Hematopoietic multipotent progenitor cell treated with erythropoietin and hydrocortisone succinate and interleukin-3 and kit ligand, for 17 days (in vitro differentiated cells): ENCODE data around the gene CDK12.
"Not testable (repeated sequence)": the region's sequence is repeated elsewhere in the genome, so short reads cannot be mapped to it uniquely, and the experiment has no call there.

Source experiments
- DNase-seq: peaks from one replicate; pipeline ENCODE4 v3.0.0-alpha.2; 2015; ENCODE audit warnings: low spot score

CDK12 gene

DNA sequence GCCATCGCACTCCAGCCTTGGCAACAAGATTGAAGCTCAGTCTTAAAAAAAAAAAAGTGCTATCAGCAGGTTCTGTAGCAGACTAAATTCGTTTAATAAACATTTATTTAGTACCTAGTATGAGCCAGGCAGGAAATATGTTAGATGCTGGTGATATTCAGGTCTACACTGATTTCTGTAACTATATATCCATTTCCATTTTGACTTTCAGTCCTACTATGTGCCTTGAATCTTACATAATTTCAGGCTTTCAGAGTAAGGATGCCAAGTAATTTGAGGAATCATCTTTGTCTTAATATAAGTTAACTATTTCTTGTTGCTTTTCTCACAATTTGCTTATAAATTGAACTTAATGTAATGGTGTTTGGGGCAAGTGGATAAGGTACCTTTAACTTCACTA lies 46.2 kb downstream of the CDK12 start:
- DNase-seq = no peak

DNA sequence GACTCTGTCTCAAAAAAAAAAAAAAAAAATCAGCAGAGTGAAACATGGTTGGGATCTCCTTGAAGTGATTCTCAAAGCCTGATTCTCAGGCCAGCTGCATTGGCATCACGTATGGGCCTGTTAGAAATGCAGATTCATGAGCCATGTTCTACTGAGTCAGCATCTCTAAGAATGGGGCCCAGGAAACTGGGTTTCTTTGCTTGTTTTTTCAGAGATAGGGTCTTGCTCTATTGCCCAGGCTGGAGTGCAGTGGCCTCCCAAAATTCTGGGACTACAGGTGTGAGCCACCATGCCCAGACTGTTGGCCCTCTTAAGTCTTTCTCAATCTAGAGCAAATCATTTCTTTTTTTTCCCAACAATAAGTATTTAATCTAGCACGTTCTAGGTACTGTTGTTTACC lies 47.7 kb downstream of the CDK12 start:
- DNase-seq = no peak

DNA sequence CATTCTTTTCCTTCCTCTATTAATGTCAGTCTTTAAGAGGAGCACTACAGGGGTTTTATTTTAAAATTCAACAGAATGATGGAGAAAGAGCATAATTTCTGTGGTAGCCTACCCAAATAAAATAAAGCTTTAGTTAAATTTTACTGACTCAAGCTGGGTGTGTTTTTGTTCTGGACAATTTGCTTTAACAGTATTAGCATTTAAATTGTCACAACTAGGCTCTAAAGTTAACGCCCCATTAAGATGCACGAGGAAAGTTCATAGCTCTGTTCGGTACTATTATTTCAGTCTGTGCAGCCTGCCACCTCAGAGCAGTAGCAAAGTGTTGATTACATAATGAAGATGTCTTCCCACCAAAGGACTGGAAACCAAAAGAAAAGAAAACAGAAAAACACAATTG lies 52.0 kb downstream of the CDK12 start:
- no peak for DNase-seq

DNA sequence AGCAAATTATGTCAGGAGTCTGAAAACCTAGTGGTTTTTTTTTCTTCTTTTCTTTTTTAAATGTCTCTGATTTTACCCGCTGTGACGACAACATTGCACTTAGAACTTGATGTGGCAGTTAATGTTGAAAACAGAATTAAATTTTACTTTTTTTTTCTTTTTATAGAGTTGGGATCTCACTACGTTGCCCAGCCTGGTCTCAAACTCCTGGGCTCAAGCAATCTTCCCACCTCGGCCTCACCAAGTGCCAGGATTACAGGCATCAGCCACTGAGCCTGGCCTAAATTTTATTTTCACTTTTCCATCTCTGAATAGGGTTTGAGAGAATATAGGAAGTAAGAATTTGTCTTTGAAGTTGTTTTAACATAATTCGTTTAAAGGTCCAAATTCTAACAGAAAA lies 52.6 kb downstream of the CDK12 start:
- no peak for DNase-seq

DNA sequence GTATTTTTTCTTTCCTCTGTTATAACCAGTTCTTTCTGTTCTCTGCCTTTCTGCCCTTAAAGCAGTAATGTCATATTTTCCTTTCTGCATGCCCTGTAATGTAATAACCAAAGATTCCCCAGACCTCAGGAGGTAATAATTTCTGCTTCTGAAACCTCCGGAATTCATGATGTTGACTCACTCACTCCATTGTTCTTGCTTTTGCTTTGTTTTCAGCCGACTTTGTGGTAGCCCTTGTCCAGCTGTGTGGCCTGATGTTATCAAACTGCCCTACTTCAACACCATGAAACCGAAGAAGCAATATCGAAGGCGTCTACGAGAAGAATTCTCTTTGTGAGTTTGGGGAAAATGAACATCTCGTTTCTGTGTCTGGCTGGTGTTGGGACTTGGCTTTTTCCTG lies 55.9 kb downstream of the CDK12 start:
- no peak for DNase-seq

DNA sequence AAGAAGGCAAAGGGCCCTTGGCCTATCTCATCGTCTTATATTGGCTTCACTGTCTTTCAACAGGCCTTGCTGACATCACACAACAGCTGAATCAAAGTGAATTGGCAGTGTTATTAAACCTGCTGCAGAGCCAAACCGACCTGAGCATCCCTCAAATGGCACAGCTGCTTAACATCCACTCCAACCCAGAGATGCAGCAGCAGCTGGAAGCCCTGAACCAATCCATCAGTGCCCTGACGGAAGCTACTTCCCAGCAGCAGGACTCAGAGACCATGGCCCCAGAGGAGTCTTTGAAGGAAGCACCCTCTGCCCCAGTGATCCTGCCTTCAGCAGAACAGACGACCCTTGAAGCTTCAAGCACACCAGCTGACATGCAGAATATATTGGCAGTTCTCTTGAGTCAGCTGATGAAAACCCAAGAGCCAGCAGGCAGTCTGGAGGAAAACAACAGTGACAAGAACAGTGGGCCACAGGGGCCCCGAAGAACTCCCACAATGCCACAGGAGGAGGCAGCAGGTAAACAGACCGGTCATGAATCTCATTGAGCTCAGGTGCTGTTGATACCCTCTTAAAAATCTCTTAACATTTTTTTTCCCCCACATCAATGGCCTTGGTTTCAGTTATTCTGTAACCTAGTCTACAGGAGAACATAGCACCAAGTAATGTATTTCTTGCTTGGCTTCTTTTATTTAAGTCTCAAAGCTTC lies 64.7 kb downstream of the CDK12 start:
- peak; percentile 3 for DNase-seq

DNA sequence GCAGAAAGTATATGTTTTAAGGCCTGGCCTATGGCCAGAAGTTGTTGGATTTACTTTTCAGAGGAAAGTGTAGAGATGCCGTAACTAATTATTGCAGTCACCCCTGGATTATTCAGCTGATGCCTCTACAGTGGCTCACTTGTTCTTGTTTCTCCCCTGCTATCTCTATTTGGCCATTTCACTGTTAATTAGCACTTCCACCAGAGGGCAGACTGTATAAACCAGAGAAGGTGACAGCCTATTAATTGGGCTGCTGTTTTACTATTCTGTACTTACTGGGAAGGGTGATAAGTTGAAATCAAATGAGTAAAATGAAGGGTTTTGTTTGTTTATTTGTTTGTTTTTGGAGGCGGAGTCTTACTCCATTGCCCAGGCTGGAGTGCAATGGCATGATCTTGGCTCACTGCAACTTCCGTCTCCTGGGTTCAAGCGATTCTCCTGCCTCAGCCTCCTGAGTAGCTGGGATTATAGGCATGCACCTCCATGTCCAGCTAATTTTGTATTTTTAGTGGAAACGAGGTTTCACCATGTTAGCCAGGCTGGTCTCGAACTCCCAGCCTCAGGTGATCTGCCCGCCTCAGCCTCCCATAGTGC lies 66.0 kb downstream of the CDK12 start:
- peak; percentile 45 for DNase-seq

DNA sequence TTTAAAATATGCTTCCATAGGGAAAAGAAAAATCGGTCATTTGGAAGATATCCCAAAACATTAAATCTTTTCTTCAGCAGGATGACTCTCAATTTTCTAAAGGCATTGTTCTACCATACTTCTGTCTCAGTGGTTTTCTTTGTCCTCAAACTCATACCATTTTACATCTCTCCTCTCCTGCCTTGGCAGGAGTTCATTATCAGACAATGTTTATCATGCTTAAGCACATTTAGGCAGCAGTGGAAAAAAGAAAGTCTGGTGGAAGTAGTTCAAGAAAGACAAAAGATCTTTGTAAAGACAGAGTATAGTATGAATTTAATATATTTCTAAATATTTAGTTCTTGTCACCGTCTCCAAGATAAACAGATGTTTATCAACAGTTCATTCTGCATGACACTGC lies 68.2 kb downstream of the CDK12 start:
- peak; percentile 29 for DNase-seq

DNA sequence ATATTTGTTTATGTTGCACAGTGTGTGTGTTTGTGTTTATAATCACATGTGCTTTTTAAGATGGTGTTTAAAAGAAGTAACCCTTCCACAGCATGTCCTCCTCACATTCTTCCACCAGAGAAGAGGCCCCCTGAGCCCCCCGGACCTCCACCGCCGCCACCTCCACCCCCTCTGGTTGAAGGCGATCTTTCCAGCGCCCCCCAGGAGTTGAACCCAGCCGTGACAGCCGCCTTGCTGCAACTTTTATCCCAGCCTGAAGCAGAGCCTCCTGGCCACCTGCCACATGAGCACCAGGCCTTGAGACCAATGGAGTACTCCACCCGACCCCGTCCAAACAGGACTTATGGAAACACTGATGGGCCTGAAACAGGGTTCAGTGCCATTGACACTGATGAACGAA lies 69.2 kb downstream of the CDK12 start:
- DNase-seq = no peak

DNA sequence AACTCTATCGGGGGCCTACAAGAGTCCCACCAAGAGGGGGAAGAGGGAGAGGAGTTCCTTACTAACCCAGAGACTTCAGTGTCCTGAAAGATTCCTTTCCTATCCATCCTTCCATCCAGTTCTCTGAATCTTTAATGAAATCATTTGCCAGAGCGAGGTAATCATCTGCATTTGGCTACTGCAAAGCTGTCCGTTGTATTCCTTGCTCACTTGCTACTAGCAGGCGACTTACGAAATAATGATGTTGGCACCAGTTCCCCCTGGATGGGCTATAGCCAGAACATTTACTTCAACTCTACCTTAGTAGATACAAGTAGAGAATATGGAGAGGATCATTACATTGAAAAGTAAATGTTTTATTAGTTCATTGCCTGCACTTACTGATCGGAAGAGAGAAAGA lies 70.0 kb downstream of the CDK12 start:
- no peak for DNase-seq

DNA sequence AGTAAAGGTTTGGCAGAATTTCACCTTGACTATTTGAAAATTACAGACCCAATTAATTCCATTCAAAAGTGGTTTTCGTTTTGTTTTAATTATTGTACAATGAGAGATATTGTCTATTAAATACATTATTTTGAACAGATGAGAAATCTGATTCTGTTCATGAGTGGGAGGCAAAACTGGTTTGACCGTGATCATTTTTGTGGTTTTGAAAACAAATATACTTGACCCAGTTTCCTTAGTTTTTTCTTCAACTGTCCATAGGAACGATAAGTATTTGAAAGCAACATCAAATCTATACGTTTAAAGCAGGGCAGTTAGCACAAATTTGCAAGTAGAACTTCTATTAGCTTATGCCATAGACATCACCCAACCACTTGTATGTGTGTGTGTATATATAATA lies 72.6 kb downstream of the CDK12 start:
- DNase-seq = no peak

DNA sequence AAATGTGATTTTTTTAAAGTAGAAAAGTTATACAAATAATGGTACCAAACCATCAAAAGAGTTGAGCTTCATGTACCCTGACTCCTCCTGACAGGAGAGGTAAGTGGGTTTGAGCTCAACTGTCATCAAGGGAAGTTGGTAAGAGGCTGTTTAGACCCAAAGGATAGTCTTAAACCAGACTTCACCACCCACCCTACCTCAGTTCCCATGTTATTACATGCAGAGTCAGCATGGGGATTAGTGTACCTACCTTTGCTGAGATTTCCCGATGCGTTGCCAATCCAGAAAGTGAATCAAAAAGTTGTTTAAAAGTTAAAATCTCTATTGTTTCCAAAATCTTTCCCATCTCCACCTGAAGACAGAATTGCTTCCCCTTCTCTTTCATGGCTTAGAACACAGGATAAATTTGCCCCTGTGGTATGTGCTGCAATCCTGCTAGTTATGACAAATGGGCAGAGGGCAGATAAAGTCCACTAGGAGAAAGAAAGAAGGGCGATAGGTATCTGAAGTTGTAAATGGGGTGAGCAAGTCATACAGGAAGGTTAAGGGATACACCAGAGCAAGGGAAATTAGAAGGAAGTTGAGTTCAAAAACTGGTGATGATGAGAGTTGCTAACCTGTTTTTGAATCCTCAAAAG lies 73.6 kb downstream of the CDK12 start:
- no peak for DNase-seq

DNA sequence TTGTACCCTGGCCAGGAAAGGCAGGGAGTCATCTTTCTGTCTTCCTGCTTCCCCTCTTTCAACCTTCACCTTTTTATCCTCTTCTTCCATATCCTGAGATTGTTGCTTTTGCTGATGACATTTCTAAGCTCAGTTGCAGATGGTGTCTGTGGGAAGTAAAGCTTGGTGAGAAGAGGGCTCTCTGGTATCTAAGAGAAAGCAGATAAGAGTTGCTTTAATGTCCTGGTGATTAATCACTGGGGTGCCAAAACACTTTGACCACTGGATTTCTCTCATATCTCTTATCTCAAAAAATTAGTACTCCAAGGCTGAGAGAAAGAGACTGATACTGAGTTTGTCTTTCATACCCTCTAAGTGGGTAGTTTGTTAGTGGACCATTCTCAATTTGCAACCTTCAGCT lies 75.2 kb downstream of the CDK12 start:
- DNase-seq = no peak

DNA sequence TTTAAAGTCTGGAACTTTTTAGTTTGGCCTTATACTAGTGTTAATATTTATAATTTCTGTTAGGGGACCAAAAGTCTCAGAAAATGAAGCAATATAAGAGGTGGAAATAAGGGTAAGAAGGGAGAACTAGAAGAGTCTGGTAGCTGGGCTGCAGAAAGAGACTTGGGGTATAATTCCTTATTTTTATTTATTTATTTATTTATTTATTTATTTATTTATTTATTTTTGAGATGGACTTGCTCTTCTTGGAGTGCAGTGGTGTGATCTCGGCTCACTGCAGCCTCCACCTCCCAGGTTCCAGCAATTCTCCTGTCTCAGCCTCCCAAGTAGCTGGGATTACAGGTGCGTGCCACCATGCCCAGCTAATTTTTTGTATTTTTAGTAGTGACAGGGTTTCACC lies 76.1 kb downstream of the CDK12 start:
- DNase-seq = not testable (repeated sequence)

DNA sequence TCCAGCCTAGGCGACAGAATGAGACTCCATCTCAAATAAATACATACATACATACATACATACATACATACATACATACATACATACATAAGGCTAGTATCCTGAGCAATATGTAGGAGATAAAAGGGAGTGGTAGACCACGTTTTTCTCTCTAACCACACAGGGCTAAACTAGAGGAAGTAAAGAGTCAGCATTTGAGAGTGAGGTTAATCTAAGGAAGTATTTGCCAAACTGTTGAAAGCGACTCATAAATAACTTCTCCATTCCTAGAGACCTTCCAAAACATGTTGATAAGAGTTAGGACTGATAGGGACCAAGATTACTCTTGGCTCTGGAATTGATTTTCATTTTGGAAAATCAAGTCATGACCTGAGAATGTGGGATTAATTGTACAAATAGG lies 77.6 kb downstream of the CDK12 start:
- DNase-seq = no peak

DNA sequence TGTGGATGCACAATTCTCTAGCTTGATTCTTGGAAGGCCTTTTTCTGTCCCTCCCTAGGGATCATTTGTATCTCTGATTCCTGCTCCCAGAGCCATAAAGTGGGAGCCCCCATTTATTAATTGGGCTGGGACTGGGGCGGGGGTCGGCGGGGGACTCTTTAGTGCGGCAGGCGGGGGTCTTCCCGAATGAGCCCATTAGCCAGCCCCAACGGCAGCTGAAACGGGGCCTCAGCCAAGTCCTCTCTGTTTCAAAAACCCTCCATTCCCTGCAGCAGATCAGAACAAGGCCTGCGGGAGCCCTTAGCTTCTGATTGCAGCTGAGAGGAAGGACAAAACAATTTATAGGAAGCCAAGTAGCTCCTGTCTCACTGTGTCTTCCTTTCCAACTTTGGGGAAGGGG lies 79.3 kb downstream of the CDK12 start:
- no peak for DNase-seq

DNA sequence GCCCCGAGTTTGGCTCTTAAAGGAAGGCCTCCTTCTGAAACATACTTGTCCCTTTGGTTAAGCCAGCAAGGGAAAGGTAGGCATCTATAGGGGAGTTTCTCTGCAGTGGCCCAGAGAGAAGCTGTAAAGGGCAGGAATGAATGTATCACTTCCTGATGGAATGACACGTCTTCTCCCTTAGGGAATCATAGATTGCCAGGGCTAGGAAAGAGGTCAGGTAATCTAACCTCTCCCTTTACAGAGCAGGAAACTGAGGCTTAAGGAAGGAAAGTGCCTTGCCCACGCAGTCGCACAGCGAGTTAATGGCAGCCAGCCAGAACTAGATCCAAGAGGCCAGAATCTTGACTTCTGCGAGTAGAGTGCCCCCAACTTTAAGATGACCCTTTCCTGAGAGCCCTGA lies 80.4 kb downstream of the CDK12 start:
- DNase-seq = no peak

DNA sequence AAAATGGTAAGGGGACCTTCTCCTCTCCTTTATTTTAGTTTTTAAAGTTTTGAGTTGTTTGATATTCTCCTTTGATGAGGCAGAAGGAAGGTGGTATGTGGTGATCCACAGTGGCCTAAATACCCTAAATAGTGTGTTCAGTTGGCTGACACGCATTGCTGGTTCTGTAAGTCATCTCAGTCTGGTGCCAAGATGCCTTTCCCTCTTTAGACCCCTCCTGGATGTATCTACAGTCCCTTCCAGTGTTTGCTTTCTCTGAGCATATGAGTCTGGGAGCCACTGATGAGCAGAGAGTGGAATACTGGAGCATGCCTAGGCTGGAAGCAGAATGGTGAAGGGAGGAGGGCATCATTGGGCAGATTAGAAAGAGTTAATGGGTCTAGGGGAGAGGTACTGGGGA lies 81.9 kb downstream of the CDK12 start:
- DNase-seq = no peak

DNA sequence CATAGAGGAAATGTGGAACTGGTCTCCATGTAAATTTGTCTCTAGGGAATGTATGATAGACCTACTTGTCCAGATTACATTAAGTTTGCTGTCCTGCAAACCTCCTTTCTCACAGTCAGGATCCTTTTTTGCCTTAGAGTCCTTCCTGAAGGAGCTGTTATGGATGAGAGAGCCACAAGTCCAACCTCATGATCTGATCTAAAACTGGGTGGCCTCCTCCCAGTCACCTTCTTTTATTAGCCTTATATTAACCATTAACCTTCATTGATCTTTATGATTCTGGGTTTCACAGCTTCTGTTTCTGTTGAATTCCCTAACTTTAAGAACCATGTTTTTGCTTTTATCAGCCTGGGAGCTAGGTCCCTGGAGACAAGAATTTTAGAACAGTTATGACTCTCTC lies 82.4 kb downstream of the CDK12 start:
- no peak for DNase-seq

DNA sequence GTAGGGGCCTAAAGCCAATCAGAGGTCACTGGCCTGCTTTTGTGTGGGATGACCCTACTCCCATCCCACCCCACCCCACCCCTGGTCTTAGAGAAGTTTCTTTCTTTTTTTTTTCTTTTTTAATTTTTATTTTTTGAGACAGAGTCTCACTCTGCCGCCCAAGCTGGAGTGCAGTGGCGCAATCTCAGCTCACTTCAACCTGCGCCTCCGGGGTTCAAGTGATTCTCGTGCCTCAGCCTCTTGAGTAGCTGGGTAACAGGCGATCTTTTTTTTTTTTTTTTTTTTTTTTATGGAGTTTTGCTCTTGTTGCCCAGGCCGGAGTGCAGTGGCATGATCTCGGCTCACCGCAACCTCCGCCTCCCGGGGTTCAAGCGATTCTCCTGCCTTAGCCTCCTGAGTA lies 83.1 kb downstream of the CDK12 start:
- DNase-seq = not testable (repeated sequence)

DNA sequence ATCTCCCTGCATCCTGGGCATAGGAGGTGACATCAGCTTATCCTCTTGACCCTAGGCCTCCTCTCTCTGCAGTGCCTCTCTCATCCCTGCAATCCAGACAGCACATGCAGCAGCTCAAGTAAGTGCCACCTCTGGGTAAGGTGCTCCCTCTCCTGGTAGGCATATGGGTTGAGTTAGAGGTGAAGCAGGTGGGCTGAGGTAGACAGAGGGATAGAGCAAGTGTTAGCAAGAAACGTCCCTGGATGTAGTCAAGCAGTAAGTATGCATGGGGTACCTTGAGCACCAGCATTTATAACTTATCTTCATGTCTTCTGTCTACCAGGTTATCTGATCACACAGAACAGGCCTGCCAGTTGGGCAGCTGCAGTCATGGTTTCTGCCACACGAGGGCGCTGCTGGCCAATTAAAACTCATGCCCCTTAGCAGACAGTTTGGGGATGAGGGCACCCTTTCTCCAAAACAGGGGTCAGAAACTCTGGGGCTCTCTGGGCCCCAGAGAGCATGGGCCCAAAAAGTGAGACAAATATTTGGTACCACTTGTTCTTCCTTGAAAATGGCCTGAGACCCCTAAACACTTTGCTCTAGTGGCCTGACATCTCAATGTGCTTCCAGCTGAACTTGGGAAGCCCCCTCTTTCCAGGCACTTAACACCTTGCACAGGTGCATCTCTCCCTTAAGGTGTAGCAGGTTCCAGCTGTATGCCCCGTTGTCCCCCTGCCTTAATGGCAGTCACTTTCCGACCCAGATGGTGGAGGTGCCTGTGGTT lies 86.6 kb downstream of the CDK12 start:
- DNase-seq = peak; percentile 75

DNA sequence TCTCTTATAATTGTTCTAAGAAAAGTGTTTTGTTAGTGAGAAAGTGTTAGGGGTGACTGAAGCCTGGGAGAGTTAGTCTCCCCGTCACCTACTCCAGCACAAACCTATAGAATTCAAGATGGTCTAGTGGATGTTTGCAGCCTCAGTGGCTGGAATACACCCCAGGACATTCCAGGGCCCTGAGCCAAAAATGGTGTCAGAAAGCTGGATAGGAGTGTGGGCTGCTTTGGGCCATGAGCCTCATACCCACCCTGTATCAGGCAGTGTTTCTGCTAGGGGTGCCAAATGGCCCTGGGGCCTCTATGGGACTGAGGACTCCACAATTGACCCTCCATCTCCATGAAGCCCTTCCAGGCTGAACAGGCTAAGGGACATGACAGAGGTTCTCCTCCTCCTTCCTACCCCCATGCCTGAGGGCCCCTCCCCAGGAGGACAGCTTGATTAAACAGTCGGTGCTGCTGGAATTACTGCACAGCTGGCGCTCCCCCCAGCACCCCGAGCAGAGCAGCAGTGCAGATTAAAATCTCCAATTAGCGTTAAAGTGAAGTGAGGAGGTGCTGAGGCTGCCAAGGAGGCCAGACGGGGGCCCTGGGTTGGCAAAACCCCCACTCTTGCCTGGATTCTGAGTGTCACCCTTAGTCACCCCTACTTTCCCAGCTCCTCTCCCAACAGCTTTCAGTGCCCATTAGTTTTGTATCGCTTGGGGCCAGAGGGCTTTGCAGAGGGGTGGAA lies 87.4 kb downstream of the CDK12 start:
- DNase-seq = no peak
